EL (cell line): ENCODE results near the gene PLIN1.

ENCODE experiments used
- DNase-seq: peaks from one replicate; pipeline ENCODE4 v3.0.0-alpha.2; 2016

Gene PLIN1

DNA sequence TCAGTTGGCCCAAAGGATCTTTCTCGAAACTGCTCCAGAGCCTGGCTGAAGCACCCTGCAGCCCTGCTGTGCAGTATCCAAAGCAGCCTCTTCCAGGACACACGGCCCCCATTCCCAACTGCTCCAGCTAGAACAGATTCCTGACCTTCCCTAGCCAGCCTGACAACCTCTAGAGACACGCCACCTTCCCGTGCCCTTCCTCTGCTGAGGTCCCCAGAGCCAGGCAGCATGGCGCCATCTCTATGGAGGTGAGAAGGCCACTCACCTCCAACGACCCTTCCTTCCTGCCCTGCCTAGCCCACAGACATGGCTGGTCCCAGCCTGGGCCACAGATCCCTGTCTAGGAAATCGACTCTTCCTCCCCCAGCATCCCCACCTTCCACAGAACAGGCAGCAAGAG is 27.0 kb downstream of the PLIN1 start:
- DNase-seq: no peak

DNA sequence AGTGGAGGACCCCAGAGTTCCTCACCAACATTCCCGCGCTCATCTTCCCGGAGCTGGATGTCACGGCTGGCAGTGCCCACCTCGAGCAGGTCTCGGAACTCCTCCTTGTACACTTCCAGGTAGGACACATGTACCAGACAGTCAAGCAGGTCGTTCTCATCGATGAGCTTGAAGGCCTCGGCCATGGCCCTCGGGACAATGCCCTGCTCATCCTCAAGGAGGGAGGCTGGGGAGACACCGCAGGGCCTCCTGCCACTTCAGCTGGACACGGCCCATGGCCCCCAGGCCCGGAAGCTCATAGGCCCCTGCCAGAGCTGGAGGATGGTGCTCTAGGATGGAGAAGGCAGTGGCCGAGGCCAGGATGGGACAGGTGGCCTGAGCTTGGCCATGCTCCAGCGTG is 29.5 kb downstream of the PLIN1 start:
- no peak for DNase-seq

DNA sequence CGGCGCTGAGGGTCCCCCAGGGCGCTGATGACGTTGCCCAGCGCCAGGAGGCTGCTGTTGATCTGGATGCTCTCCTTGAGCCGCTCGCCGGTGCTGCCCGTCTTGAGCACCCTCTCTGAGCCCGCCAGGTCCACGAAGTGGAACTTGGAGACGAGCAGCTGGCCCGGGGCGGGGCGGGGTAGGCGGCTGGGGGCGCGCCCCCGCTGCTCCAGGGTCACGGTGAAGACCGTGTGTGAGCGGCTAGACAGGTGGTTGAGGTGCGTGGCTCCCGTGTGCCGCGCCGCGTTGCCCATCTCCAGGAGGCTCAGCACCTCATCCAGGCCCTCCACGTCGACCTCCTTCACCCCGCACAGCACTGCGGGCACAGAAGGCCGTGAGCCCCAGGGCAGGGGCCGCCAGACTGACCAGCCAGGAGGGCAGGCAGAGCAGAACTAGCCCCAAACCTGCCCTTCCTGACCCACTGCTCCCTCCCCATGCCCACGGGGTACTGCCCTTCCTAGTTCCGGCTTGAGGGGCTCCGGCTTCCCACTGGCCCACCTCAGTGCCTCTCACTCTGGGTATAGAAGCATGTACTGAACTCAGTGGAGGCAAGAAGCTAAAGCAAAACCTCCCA is 30.0 kb downstream of the PLIN1 start:
- no peak for DNase-seq

DNA sequence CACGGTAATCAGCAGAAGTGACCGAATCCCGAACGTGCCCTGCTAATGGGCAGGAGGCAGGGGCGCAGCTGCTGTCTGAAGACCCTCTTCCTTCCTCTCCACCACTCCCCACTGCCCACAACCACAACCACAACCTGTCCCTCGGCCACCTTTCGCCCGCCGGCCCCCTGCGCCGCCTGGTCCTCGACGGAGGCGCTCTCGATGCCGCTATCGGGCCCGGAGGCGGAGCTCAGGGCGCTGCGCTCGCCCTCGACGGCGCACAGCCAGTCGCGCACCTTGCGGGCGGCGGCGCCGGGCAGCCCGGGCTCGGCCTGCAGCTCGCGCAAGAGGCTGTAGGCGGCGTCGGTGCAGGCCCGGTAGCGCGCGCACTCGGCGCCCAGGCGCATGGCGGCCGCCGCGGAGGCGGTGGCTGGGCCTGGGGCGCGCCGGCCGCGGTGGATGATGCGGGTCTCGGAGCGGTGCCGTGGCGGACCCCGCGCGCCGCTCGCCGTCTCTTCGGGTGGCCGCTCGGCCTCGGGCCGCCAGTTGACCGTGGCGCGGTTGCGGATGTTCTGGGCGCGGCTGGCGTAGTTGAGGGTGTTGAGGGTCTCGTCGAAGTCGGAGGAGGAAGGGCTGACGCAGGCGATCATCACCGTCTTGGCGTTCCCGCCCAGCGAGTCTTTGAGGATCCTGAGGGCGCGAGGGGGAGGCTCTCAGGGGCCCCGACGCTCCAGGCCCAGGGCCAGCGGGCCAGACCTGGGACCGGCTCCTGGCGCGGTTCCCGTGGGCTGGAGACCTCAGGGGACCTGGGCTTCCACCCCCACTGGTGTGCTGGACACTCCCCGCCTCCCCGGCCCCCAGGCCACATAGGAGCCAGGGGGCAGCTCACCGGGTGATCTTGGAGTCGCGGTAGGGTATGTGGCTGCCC is 30.8 kb downstream of the PLIN1 start:
- DNase-seq: no peak

DNA sequence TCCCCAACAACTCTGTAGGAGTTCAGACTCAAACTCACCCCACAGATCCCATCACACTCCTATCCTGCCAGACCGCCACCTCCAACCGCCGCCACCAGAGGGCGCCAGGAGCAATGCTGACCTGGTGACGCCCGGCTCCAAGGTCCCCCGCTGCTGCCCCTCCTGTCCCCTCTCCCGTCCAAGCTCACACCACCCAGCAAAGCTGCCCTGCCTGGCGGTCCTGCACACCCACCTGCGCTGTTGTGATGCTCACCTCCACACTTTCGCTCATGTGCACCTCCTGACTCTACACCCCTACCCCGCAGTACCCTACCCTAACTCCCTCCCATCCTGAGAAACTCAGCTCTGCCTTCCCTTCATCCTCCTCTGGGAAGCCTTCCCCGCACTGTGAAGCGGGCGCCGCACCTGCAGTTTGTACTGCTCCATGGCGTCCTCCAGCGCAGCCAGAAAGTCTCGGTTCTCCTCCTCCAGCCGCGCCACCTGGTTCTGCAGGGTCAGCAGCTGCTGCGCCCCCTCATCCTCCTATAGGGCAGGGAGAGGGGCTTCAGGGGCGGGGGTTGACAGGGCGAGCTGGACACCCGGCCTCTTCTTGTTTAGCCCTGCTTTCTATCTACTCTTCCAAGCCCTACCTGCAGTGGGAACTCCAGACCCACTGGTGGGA is 31.8 kb downstream of the PLIN1 start:
- peak; percentile 51 for DNase-seq

DNA sequence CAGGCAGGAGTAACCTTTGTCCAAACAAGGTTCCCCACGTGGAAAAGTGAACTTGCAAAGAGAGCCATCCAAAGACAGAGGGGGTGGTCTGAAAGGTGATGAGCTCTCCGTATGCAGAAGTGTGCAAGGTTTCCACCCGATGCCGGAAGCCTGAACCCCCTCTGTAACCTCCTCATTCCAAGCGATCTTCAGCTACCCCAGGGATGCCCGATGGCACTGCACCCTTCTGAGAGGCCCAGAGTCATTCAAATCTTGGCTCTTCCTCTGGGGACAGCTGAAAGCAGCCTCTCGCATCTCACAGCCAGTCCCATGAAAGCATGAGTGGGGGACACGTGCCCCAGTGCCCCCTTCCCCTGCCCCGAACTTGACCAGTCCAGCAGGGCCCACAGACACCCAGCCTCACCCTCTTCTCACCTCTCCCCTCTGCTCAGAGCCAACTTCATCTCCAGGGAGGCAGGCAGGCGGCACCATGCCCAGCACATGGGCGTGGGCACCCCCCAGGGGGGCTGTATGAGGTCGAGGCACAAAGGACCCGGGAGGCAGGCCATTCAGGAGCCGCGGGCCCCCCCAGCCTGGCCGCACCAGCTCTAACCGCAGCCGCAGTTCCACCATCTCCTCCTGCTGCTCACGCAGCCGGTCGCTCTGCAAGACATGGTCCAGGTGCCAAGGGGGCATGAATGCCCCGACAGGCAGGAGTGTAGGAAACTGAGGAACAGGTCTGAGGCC is 32.6 kb downstream of the PLIN1 start:
- no peak for DNase-seq

DNA sequence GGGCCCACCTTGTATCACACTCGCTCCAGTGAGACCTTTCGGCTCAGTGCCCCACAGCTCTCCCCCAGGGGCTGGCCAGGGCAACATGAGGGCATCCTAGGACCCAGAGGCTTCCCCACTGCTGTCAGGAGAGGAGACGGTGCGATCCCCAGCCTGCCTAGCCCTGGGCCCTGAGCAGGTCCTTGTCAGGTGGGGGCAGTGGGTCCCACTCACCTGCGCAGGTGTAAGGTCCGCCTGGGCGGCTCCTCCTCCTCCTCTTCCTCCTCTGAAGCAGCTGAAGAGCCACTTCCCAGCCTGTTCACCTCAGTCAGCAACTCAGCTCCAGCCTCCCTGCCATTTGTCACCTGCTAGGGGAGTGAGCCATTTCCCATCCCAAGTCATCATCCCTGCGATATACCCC is 33.5 kb downstream of the PLIN1 start:
- DNase-seq: no peak

DNA sequence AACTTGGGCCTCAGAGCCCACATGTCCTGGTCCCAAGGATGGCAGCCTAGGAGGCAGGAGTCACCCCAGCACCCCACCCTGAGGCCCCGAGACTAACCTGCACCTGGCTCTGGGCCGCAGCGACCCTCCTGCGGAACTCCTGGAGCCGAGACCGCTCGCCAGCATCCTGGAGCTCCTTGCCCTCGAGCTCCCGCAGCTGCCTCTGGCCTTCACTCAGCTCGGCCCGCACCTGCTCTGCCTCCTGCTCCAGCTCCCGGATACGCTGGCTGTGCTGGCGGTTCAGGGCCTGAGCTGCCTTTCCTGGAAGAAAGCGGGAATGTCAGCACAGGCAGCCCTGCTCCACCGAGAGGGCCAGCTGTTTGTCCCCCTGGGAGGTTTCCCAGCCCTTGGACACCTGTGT is 37.1 kb downstream of the PLIN1 start:
- DNase-seq: no peak

DNA sequence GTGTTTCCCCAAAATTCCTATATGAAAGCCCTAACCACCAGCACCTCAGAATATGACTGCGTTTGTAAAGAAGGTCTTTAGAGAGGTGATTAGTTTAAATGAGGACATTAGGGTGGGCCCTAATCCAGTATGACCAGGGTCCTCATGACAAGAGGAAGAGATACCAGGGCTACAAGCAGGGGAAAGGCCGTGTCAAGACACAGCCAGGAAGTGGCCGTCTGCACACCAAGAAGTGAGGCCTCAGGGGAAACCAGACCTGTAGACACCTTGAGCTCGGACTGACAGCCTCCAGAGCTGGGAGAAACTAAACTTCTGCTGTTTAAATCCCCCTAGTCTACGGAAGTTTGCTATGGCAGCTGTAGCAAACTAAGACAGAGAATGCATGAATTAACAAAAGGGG is 38.1 kb downstream of the PLIN1 start:
- no peak for DNase-seq

DNA sequence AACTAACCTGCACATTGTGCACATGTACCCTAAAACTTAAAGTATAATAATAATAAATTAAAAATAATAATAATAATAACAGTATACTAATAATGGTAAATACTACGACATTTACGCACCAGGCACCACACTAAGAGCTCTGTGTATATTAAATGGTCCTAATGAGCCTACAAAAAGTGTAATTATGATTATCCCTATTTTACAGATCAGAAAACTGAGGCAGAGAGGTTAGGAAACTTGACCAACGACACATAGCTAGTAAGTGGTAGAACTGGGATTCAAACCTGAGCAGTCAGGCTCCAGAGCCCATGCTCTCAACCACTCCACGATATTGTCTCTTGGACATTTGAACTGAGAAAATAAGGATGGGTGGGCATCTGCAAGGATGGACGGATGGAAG is 38.9 kb downstream of the PLIN1 start:
- DNase-seq: no peak

DNA sequence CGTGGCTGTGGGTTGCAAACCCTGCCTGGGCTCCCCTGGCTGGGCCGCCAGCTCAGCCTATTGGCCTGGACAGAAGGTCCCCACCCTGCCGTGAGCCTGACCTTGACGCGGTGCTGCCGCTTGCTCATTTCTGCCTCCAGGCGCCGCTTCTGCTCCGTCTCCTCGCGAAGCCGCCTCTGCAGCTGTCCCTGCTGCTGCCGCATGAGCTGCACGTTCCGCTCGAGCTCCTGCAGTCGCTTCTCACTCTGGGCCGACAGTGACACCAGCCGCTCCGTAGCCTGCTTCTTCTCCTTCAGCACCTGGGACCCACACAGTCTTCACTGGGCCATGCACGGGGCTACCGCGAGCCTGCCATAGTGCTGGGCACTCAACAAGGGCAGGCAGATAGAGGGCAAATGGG is 45.6 kb downstream of the PLIN1 start:
- DNase-seq: no peak

DNA sequence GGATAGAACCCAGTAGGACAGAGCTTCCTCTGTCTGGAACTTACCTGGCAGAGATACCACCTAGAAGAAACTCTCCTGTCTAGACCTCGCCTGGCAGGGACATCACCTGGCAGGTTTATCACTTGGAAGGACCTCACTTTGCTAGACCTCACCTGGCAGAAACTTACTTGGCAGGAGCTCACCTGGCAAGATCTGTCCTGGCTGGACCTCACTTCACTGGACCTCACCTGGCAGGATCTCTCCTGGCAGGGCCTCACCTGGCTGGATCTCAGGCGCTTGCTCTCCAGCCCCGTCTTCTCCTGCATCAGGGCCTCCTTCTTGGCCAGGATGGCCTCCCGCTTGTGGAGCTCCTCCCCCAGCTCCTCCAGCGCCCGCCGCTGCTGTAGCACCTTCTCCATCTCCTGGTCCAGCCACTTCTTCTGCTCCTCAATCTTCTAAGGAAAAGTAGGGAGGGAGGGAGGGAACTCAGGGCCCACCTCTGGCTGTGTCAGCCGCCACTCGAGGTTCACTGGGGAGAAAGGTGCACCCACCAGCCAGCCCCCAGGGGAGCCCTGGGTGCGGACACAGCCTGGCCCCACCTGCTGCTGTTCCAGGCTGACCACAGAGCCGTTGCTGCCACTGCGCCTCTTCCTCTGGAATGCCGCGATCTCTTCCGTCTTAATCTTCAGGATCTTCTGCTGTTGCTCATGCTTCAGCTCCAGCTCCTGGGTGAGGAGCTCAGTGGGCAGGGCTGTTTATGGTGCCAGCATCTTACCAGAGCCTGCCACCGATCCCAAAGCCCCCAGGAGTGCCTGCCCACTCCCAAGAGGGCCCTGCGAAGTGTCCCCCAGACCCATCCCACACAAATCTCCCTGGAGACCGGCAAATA is 46.4 kb downstream of the PLIN1 start:
- no peak for DNase-seq

DNA sequence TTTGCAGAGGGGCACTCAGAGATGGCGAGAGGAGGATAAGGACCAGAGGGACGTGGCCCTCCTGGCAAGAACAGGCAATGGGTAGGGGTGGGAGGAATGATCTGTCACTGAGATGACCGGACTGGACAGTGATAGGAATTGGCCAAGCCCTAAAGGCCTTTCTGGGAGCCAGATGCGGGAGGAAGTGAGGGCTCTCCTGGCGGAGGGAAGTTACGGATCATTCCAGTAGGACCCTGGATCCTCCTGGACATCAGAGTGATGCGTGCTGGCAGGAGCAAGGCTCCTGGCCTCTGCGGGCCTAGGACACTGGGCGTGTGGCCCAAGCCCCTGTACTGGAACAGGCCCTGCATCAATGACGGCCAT is 47.3 kb downstream of the PLIN1 start:
- DNase-seq: no peak

DNA sequence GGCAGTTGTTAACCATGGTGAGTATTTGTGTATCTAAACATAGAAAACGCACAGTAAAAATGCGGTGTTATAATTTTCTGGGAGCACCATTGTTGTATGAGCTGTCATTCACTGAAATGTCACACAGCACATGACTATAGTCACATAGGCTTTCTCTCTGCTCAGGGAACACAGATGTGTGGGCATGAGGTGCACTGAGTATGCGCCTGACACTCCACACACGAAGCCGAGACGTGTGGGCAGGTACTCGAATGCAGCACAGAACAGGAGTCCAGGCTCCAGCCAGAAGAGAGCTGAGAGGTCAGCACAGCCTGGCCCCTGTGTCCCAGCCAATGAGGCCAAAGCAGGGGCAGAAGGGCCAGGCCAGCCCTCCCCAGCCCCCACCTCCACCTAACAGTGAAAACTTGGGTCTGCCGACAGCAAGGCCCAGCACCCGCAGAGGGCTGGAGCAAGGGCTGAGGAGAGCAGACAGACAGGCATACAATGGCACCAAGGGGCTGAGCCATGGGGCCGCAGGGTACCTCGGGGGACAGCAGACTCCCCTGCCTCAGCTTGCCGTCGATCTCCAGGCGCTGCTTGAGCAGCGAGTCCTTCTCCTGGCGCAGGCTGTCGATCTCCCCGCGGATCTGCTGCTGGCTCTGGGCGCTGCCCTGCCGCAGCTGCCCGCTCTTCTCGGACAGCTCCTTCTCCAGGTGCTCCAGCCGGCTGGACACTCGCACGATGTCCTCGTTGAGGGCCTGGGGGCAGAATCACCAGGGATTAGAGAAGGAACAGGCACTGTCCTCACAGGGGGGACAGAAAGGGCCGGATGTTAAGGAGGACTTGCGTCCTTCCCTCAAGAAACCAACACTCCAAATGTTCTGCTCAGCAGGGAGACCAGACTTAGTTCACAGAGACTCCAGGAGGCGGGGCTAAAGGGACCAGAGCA is 47.9 kb downstream of the PLIN1 start:
- DNase-seq: no peak

DNA sequence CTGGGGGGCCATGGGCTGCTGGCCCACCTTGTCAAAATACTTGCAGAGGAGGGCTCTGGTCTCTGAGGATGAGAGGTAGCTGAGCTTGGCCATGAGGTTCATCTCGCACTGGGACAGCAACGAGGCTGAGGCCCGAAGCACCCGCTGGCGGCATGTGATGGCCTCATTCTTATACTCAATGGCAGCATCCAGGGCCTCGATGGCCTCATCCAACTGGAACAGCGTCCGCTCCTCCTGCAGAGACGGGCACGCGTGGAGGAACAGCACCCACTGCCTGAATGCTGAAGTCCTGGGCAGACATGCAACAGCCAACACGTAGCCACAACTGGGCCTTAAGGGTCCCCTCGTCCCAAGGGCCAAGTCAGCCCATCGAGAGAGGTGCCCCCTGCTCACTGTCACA is 48.9 kb downstream of the PLIN1 start:
- DNase-seq: no peak

DNA sequence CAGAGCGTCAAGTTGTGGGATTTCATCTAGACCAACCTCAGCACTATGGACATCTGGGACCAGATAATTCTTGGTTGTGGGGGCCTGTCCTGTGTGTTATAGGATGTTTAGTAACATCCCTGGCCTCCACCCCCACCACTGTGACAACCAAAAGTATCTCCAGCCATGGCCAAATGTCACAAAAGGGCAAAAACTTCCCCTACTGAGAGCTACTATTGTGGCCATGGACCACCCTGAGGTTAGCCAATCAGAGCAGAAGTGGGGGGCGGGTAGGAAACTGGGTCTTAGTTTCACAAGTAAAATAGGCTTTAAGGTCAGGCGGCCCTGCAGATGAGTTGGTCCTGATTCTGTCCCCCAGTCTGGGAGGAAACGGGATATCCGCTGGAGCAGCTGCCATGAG is 49.3 kb downstream of the PLIN1 start:
- no peak for DNase-seq

DNA sequence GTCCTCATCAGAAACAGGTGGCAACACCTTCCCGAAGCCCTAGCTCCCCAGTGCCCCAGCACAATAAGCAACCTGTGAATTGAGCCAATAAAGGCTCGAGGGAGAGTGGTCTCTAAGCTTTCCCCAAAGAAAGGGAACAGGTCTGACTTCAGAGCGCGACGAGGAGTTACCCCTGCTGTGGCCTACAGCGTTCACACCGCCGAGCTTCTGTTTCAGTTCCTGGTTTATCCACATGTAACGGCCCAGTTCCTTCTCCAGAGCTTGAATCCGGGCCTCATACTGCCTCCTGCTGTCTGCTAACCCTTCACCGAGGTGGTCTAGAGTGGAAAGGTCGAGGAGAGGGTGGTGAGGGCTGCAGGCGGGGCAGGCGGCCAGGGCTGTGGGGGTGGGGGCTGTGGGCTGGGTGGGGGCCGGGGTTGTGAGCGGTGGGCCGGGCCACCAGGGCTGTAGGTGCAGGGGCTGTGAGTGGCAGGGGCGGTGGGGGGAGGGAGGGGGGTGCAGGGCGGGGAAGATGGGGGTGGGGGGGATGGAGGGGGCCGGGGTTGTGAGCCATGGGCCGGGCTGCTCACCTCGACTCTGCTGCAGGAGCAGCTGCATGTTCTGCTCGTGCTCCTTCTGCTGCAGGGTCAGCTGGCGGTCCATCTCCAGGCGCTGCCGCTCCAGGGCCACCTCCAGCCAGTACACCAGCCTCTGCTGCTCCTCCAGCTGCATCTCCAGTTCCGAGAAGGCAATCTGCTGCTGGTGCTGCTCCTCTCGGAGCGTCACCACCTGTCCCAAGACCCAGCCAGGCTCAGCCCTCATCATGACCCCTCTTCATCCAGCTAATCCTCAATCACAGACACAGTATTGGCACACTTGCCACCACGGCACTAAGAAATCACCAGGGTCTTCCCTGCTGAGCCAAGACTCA is 50.1 kb downstream of the PLIN1 start:
- DNase-seq: no peak

DNA sequence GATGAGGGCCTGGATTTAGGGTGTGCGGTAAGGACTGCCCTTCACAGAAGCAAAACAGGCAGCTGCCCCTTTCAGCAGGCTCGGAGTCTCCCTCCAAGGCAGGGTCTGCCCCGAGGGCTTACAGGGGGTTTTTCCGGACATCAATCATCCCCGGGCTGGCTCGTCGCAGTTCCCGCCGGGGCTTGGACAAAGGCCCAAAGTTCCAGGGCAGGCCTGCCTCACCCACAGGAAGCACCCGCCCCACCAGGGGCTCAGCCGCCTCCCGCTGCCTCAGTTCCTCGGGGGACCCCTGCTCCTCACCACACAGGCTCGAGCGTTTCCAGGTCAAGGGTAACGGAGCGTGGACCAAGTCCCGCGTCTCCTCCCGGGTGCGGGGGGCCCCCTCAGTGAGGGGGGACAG is 50.9 kb downstream of the PLIN1 start:
- DNase-seq: no peak

DNA sequence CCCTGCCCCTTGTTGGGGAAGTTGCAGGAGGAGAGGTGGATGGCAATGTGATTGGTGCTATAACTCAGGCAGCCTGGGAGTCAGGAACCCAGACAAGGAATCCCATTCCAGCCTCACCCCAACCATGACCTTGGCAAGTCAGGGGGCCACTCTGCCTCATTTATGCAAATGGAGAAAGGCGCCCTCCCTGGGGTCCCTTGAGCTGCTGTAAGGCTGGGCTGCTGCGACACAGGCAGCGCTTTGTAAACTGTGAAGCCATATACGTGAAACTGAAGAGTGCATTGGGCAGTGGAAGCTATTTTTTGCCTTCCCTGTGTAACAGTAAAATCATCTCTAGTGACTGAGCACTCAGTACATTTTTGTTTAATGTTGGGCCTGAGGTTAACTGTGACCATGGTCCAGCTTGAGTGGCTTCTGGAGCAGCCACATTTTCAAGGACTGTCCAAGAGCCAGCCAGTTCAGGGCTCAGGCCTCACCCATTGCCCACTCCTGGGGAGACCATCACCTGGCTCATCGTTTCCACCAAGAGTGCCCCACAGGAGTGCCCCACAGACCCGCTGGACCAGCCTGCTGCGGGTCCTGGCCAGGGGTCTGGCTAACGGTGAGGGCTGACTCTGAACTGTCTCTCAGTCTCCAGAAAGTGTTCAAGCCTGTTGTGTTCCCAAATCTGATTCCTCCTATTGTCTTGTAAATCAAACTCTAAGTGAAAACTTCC is 51.8 kb downstream of the PLIN1 start:
- no peak for DNase-seq

DNA sequence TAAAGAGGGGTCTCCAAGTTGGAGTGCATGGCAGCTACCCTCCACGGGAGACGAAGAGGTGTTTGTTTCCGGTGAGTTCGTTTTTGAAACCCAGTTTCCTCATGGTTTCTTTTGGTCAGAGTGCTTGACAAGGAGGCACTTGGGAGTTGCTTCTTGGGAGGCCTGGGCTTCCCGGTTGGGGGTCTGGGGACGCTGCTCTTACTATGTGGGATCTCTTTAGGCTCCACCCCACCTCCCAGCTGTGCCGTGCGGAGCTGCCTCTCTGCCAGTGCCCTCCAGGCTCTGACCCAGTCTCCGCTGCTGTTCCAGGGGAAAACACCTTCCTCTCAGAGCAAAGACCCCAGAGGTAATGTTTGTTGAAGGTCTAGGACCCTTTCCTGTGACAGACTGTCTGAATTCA is 53.5 kb downstream of the PLIN1 start:
- no peak for DNase-seq
